ENCODE data around the gene PDE4D.

GRCh38 chr5:59652449-59652848 is 241.1 kb downstream of the PDE4D start:
- TF ChIP-seq CTCF (IDR thresholded peaks at IDR 0.05), result no peak
- TF ChIP-seq ZFX (IDR thresholded peaks at IDR 0.05; ENCODE audit: borderline replicate concordance), result no peak

Data from 22Rv1 (cell line).